Stimulated activated CD4-positive, alpha-beta T cell treated with anti-CD3 and anti-CD28 coated beads, Interleukin-2, amount 100 ng/mL, for 24 hours (primary cell): ENCODE measurements around the gene ABHD16A.
"Not testable (repeated sequence)": the region's sequence is repeated elsewhere in the genome, so short reads cannot be mapped to it uniquely, and the experiment has no call there.

Source experiments
- DNase-seq, 2 donors: peaks; one replicate each; pipeline ENCODE4 v3.0.0-alpha.2; 2020

ABHD16A gene

GRCh38 chr6:31713991-31714684 lies 11.0 kb upstream of the ABHD16A start:
- no peak for DNase-seq

- DNase-seq, result no peak
Observed at GRCh38 chr6:31713465-31713864, 10.3 kb upstream of the ABHD16A start.

- DNase-seq, result no peak
Observed at GRCh38 chr6:31712296-31712695, 9.2 kb upstream of the ABHD16A start.

- no peak for DNase-seq
Observed at GRCh38 chr6:31711233-31711632, 8.1 kb upstream of the ABHD16A start.

- DNase-seq, result no peak
Observed at GRCh38 chr6:31710523-31711219, 7.5 kb upstream of the ABHD16A start.

GRCh38 chr6:31709157-31709556 lies 6.0 kb upstream of the ABHD16A start:
- not testable (repeated sequence) for DNase-seq

GRCh38 chr6:31708224-31708623 lies 5.1 kb upstream of the ABHD16A start:
- no peak for DNase-seq

GRCh38 chr6:31707701-31708100 lies 4.6 kb upstream of the ABHD16A start:
- DNase-seq, result no peak

- no peak for DNase-seq
Observed at GRCh38 chr6:31706599-31706998, 3.5 kb upstream of the ABHD16A start, which contains the start of gene LY6G6F. LY6G6F (plus strand) TSS chr6:31706866; CDS start chr6:31706907, 41 bp downstream.

- DNase-seq, result no peak
Observed at GRCh38 chr6:31705931-31706330, 2.8 kb upstream of the ABHD16A start.

GRCh38 chr6:31702405-31702818 lies 712 bp downstream of the ABHD16A start:
- peak in 1 of 2 donors; percentile 46 for DNase-seq

- no peak for DNase-seq
Observed at GRCh38 chr6:31701666-31702404, 1.3 kb downstream of the ABHD16A start.

GRCh38 chr6:31700740-31701401 lies 2.3 kb downstream of the ABHD16A start:
- no peak for DNase-seq

GRCh38 chr6:31697555-31697954 lies 5.6 kb downstream of the ABHD16A start:
- no peak for DNase-seq

- DNase-seq, result no peak
Observed at GRCh38 chr6:31693535-31693934, 9.6 kb downstream of the ABHD16A start.

- DNase-seq, result no peak
Observed at GRCh38 chr6:31692886-31693285, 10.2 kb downstream of the ABHD16A start.

GRCh38 chr6:31692353-31692752 lies 10.8 kb downstream of the ABHD16A start:
- no peak for DNase-seq

- no peak for DNase-seq
Observed at GRCh38 chr6:31691564-31692108, 11.5 kb downstream of the ABHD16A start.

- no peak for DNase-seq
Observed at GRCh38 chr6:31691078-31691463, 12.1 kb downstream of the ABHD16A start.

- DNase-seq, result no peak
Observed at GRCh38 chr6:31690231-31691077, 12.7 kb downstream of the ABHD16A start.

GRCh38 chr6:31689249-31690110 lies 13.6 kb downstream of the ABHD16A start:
- DNase-seq, result peak in 1 of 2 donors; percentile 22
